Tongue (tissue), 2 donors: ENCODE results near the gene XYLT2. TPM values are rescaled to one million over a fixed set of nuclear protein-coding genes. Genes with fewer than 3 reads are reported as not detected.
A peak's percentile ranks its signal among the peaks of the same experiment; 100 is the strongest.
"Not testable (repeated sequence)": the region's sequence is repeated elsewhere in the genome, so short reads cannot be mapped to it uniquely, and the experiment has no call there.

Experiments used
- DNase-seq: peaks from one replicate; pipeline ENCODE4 v3.0.0-alpha.2; 2015
- total RNA-seq: library from RNA; depleted of rRNA; stranded (reverse); fragments of >200 nt; gene quantifications from one replicate; pipeline ENCODE4 v1.2.3, GENCODE V29; 2014

The XYLT2 gene
- total RNA-seq: 29.0 TPM

- peak; percentile 93 for DNase-seq
Observed at GRCh38 chr17:50345432-50346312, at the start of gene XYLT2. Gene XYLT2, plus strand, starts transcription at chr17:50346126. Its CDS starts 15 bp downstream, at chr17:50346141.

DNA sequence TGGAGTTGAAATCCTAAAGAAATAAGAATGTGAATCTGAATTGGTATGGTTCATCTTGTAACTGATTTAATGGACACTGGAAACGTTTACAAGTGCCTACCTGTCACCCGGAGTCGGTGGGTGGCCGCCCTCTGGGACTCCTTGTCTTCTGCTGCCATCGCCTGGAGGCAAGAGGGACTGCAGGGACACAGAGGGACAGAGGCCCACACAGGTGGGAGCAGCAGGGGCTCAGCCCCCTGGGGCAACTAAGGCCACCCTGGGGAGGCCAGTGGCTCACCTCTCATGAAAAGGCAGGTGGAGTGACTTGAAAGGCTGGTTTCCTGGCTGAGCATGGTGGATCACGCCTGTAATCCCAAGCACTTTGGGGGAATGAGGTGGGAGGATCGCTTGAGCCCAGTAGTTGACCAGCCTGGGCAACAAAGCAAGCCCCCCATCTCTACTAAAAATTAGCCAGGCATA lies 48.5 kb upstream of the XYLT2 start:
- DNase-seq: peak; percentile 80

DNA sequence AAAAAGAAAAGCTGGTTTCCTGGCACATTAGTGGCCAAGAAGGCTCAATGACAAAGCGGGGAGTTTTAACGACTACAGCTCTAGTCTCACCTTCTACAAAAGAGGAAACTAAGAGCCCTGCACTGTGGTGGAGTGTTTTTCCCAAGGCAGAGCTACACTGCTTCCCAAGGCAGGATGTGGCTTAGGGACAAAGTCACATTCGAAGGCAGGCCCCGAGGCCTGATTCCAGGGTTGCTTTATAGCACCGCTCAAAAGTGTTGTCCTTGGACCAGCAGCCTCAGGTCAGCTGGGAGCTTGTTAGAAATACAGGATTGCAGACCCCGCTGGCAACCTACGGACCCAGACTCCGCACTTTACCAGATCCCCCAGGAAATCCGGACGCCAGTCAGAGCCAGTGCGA lies 47.9 kb upstream of the XYLT2 start:
- DNase-seq: no peak

- DNase-seq: no peak
Observed at GRCh38 chr17:50299776-50300175, 46.1 kb upstream of the XYLT2 start.

- not testable (repeated sequence) for DNase-seq
Observed at GRCh38 chr17:50300824-50301223, 45.1 kb upstream of the XYLT2 start.

DNA sequence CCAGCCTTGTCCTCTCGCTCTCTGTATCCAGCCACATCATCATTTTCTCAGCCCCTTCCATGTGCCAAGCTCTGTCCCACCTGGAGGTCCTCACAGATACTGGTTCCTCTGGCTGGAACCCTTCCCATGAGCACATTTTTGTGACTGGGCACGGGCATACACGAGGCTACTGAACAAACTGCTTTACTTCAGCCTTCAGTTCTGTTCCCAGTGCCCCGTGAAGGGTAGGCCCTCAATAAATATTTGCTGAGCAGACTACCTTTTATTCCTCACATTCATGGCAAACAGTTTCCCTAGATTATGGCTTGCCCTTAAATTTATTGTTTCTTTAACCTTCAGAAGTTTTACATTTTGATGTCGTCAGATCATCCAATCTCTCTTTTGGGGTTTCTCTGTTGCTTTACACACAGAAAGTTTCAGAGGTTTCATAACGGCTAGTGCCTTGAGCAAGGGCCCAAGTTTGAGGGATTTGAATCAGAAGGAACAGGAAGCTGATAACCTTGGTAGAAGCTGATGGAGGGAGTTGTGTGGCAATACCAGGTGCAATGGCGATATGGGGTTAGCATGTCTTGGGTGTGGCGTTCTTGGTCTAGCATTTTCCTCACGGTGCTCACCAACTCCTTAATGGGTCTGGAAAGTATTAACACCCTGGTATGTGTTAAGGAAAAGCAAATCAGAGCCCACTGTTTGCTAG lies 43.9 kb upstream of the XYLT2 start:
- no peak for DNase-seq

DNA sequence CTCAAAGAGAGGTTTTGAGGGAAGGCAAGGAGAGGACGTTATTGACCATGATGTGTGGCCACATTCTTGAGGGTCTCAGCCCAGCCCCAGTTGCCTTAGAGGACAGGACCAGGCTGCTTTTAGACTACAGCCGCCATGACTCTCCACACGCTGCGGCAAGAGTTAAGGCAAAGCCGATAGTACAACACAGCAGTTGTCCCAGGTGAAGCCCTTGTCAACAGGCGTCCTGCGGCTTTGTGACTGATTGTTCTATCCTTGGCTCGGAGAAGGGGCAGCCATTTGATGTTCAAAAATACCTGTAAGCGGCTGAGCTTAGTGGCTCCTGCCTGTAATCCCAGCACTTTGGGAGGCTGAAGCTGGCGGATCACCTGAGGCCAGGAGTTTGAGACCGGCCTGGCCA lies 42.9 kb upstream of the XYLT2 start:
- DNase-seq: no peak

DNA sequence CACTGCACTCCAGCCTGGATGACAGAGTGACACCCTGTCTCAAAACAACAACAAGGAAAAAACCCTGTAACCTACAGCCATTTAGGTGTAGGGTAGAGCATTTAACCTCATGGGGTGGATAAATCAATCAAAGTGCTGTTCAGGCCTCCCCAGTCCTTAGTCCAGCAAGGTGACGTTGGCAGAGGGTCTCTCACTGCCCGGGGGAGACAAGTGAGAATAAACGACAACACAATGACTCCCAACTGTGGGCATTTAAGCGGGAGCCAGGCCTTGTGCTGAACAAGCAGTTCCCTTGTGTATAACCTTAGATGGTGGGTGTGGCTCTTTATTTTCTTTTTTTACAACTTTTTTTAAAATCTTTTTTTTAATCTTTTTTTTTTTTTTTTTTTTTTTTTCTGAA lies 42.3 kb upstream of the XYLT2 start:
- no peak for DNase-seq

DNA sequence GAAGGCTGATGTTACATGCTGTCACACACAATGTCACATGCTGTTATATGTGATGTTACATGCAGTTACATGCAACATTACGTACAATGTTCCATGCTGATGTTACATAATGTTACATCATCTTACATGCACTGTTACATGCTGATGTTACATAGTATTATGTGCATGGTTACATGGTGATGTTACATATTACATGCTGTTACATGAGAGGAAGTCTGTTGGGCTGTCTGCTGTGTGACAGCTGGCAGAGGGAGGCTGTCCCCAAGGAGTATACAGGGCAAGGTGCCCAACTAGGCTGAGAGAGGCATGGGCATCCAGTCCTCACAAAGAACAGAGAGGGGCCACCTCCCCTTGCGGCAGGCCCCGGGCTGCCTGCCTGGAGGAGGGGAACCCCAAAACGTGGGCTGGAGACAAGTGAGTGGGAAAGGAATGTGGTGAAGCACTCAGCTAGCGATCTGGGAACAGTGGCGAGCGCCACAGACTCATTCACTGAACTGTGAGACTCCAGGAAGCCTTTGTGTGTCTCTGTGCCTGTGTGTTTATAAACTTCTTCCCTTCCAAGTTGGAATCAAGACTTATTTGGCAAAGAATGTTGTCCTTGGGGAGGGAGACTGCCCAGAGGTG lies 41.0 kb upstream of the XYLT2 start:
- peak; percentile 71 for DNase-seq

GRCh38 chr17:50307654-50308053 lies 38.3 kb upstream of the XYLT2 start:
- no peak for DNase-seq

DNA sequence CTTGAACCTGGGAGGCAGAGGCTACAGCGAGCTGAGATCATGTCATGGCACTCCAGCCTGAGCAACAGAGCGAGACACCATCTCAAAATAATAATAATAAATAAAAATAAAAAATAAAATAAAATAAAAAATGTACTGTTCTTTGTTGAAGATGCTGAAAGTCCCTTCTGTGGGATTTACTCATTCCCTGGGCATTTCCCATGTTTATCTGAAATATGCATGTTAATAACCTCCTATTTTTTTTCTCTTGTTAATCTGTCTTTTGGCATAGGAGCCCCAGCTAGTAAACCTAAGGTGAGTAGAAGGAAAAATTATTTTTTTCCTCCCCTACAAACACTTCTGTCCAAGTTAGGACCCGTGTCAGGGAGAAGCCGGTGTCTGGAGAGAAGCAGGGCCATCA lies 37.3 kb upstream of the XYLT2 start:
- DNase-seq: no peak

- no peak for DNase-seq
Observed at GRCh38 chr17:50310455-50311111, 35.3 kb upstream of the XYLT2 start.

DNA sequence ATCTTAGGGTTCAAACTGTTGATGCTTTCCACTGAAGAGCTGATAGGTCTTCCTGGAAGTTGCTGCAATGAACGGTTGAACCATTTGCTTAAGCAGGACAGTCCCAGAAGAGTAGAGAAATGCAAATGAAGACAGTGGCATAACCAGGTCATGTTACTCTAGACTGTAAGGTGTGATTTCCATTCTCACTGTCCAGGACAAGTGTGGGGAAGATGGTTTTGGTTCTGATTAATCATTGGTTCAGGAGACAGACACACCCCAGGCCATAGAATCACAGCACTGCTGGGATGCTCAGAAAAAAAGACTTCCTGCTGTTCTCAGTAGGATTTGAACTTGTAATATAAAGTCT lies 34.8 kb upstream of the XYLT2 start:
- DNase-seq: no peak

DNA sequence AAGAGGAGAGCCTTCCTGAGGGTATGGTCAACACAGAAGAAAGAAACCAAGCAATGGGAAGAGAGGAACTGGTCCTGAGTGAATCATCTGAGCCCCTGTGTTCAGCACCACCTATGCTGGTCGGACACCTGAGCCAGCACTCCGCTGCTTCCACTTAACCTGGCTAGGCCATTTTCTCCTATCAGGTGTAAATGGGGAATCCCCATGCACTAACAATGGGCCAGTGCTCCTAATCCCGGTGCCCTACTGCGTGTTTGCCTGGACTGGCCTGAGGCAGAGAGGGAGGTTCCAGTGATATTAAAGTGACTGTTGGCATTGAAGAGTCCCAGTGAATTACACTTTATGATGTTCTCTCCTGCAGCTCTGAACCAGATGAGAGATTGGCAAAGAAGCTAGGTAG lies 34.4 kb upstream of the XYLT2 start:
- DNase-seq: no peak

- DNase-seq: peak; percentile 58
Observed at GRCh38 chr17:50312308-50312707, 33.6 kb upstream of the XYLT2 start.

DNA sequence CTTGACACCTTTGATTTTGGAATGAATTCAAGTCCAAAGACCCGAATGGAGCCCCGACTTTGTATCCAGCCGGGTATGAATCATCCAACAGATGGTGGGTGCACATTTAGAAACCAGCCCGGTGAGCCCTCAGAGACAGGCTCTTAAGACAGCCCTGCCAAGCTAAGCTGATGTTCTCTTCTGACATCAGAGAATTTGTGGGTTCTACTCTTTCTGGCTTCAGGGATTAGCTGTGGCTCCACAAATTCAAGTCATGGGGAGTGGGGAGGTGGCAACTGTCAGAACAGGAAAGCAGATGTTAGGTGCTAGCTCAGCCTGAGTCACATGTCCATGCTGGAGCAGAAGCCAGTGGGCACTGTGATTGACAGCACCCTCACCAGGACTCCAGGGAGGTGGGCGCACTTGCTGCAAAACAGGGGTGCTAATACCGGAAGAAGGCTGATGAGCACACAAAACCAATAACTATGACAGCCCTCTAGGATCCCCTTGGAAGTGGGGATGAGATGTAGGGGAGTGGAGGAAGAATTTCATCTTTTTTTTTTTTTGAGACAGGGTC lies 31.4 kb upstream of the XYLT2 start:
- DNase-seq: no peak

DNA sequence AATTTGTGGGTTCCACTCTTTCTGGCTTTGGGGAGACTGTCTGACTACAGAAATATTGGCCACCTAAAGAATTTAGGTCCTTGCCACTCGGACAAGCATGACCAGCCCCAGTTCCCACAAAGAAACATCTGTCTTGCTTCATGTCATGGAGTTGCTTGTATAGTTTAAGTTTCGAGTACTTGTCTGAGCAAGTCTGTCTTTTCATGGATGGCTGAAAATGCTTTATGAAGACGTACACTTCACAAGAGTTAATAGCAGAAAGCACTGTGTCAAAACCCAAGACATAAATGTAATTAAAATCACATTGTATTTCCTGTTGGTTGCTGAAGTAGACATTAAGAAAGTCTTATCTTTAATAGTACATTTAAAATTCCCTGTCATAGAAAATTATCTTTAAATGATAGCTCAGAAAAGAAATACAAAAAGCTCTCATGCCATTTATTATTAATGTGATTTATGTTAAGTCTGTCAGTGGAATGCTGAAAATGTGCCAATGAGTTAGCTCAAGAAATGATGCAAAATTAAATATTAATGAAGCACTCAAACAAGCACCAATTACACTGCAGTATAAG lies 29.8 kb upstream of the XYLT2 start:
- DNase-seq: peak; percentile 41

DNA sequence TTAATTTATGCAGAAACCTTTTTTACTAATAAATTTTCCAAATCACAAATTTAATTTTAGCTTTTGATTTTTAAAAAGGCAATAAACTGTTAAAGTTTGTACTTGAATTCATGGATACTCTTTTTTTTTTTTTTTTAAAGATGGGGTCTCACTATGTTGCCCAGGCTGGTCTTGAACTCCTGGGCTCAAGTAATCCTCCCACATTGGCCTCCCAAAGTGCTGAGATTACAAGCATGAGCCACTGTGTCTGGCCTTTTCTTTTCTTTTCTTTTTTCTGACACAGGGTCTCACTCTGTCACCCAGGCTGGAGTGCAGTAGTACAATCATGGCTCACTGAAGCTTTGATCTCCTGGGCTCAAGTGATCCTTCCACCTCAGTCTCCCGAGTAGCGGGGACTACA lies 29.3 kb upstream of the XYLT2 start:
- DNase-seq: not testable (repeated sequence)

DNA sequence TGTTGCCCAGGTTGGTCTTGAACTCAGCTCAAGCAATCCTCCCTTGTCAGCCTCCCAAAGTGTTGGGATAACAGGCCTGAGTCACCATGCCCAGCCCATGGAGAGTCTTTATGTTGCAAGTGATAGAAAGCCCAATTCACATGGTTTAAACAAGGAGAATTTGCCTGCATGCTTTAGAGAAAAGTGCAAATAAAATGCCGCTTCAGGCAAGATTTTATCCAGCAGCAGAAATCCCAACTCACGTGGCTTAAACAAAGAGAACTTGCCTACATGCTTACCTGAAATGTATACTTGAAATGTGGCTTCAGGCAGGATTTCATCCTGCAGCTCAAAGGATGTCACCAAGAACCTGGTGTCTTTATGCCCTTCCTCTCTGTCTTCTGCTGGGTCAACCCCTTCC lies 28.8 kb upstream of the XYLT2 start:
- DNase-seq: peak; percentile 31

GRCh38 chr17:50318501-50319285 lies 27.2 kb upstream of the XYLT2 start:
- DNase-seq: peak; percentile 78
